ENCODE results near the gene RIMKLA.

DNA sequence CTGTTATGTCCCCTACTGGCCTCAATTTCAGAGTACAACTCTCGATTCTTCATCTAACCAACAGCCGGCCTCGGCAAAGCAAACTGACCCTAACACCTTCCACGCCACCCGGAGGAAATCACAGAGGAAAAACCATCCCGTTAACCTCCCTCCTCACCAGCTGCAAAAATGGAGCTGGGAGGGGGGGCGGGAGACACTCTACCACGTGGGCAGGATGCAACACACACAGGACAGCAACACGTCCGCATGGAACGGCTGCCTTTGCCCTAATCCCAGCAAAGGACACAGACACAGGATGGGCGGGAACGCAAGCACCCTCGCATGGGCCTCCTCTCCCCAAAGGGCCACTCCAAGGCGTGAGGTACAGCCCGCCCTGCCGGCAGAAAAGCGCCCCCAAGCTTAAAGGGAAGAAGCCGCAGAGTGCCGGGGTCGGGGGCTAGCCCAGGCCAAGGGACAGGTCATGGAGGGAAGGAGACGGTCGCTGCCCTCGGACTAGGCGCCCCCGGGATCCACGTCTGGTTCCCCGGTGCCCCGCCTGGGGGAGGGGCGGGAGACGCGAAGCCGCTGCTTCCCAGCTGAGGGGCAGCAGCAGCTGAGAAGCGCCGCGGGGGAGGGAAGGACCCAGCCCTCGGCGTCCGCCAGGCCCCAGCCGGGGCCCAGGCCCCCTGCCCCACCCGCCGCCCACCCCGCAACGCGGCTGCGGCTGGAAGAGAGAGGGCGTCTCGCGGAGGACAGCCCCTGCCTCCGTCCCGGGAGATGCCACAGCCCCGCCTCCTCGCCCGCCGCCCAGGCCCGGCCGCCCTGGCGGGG lies 46.1 kb upstream of the RIMKLA start:
- TF ChIP-seq, protein P1, sequence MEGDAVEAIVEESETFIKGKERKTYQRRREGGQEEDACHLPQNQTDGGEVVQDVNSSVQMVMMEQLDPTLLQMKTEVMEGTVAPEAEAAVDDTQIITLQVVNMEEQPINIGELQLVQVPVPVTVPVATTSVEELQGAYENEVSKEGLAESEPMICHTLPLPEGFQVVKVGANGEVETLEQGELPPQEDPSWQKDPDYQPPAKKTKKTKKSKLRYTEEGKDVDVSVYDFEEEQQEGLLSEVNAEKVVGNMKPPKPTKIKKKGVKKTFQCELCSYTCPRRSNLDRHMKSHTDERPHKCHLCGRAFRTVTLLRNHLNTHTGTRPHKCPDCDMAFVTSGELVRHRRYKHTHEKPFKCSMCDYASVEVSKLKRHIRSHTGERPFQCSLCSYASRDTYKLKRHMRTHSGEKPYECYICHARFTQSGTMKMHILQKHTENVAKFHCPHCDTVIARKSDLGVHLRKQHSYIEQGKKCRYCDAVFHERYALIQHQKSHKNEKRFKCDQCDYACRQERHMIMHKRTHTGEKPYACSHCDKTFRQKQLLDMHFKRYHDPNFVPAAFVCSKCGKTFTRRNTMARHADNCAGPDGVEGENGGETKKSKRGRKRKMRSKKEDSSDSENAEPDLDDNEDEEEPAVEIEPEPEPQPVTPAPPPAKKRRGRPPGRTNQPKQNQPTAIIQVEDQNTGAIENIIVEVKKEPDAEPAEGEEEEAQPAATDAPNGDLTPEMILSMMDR (IDR thresholded peaks at IDR 0.05) = no peak
- TF ChIP-seq ZFX (IDR thresholded peaks at IDR 0.05; ENCODE audit: borderline replicate concordance) = no peak
